Ishikawa (cell line): ENCODE results near the gene SCEL.

Source experiments
- CEBPB ChIP-seq: IDR thresholded peaks from 2 replicates; pipeline ENCODE4 v1.6.1; 2012
- CREB1 ChIP-seq: IDR thresholded peaks from 2 replicates; pipeline ENCODE4 v1.6.1; 2012; ENCODE audit warnings: low read depth
- EGR1 ChIP-seq: IDR thresholded peaks from 2 replicates; pipeline ENCODE4 v1.6.1; 2012
- EP300 ChIP-seq: IDR thresholded peaks from 2 replicates; pipeline ENCODE4 v1.6.1; 2012; ENCODE audit warnings: borderline replicate concordance
- FOXM1 ChIP-seq: IDR thresholded peaks from 2 replicates; pipeline ENCODE4 v1.6.1; 2012; ENCODE audit warnings: low read depth, borderline replicate concordance
- NFIC ChIP-seq: IDR thresholded peaks from 2 replicates; pipeline ENCODE4 v1.6.1; 2012
- RAD21 ChIP-seq: IDR thresholded peaks from 2 replicates; pipeline ENCODE4 v1.6.1; 2012; ENCODE audit warnings: low read depth
- TAF1 ChIP-seq: IDR thresholded peaks from 2 replicates; pipeline ENCODE4 v1.6.1; 2012; ENCODE audit warnings: low read depth, mild to moderate bottlenecking
- TCF12 ChIP-seq: IDR thresholded peaks from 2 replicates; pipeline ENCODE4 v1.6.1; 2012; ENCODE audit warnings: low read depth
- TEAD4 ChIP-seq: IDR thresholded peaks from 2 replicates; pipeline ENCODE4 v1.6.1; 2012
- USF1 ChIP-seq: IDR thresholded peaks from 2 replicates; pipeline ENCODE4 v1.6.1; 2012
- YY1 ChIP-seq: IDR thresholded peaks from 2 replicates; pipeline ENCODE4 v1.6.1; 2012; ENCODE audit warnings: low read depth
- ZBTB7A ChIP-seq: IDR thresholded peaks from 2 replicates; pipeline ENCODE4 v1.6.1; 2012; ENCODE audit warnings: low read depth
- TF ChIP-seq, protein P1 (sequence below): IDR thresholded peaks from 2 replicates; pipeline ENCODE4 v1.6.1; 2012
- TF ChIP-seq, protein P2 (sequence below): IDR thresholded peaks from 2 replicates; pipeline ENCODE4 v1.6.1; 2012; ENCODE audit warnings: low read depth, mild to moderate bottlenecking

SCEL gene

DNA sequence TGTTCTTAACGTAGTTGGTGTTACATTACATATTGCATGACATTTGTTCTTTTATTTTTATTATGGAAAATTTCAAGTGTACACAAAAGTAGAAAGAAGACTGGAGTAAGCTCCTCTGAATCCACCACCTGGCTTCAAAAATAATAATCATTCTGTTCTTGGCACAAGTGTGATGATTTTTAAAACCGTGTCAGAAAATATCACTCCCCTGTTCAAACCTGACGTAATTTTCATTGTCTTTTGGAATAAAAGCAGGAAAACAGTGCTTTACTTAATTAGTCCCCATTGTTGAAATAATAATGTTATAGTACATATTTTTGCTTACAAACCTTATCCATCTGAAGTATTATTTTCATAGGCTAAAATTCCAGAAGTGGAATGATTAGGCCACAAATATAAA, 41.3 kb upstream of the SCEL start:
- TF ChIP-seq EP300, result no peak
- no peak for TF ChIP-seq RAD21
- no peak for TF ChIP-seq TAF1
- no peak for TF ChIP-seq USF1
- TF ChIP-seq, protein P1, sequence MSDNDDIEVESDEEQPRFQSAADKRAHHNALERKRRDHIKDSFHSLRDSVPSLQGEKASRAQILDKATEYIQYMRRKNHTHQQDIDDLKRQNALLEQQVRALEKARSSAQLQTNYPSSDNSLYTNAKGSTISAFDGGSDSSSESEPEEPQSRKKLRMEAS, result no peak
- no peak for TF ChIP-seq NFIC
- TF ChIP-seq, protein P2, sequence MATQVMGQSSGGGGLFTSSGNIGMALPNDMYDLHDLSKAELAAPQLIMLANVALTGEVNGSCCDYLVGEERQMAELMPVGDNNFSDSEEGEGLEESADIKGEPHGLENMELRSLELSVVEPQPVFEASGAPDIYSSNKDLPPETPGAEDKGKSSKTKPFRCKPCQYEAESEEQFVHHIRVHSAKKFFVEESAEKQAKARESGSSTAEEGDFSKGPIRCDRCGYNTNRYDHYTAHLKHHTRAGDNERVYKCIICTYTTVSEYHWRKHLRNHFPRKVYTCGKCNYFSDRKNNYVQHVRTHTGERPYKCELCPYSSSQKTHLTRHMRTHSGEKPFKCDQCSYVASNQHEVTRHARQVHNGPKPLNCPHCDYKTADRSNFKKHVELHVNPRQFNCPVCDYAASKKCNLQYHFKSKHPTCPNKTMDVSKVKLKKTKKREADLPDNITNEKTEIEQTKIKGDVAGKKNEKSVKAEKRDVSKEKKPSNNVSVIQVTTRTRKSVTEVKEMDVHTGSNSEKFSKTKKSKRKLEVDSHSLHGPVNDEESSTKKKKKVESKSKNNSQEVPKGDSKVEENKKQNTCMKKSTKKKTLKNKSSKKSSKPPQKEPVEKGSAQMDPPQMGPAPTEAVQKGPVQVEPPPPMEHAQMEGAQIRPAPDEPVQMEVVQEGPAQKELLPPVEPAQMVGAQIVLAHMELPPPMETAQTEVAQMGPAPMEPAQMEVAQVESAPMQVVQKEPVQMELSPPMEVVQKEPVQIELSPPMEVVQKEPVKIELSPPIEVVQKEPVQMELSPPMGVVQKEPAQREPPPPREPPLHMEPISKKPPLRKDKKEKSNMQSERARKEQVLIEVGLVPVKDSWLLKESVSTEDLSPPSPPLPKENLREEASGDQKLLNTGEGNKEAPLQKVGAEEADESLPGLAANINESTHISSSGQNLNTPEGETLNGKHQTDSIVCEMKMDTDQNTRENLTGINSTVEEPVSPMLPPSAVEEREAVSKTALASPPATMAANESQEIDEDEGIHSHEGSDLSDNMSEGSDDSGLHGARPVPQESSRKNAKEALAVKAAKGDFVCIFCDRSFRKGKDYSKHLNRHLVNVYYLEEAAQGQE, result no peak
- no peak for TF ChIP-seq ZBTB7A
- TF ChIP-seq CREB1, result no peak
- TF ChIP-seq TEAD4, result no peak
- no peak for TF ChIP-seq CEBPB
- no peak for TF ChIP-seq EGR1
- TF ChIP-seq FOXM1, result no peak
- no peak for TF ChIP-seq TCF12
- no peak for TF ChIP-seq YY1

DNA sequence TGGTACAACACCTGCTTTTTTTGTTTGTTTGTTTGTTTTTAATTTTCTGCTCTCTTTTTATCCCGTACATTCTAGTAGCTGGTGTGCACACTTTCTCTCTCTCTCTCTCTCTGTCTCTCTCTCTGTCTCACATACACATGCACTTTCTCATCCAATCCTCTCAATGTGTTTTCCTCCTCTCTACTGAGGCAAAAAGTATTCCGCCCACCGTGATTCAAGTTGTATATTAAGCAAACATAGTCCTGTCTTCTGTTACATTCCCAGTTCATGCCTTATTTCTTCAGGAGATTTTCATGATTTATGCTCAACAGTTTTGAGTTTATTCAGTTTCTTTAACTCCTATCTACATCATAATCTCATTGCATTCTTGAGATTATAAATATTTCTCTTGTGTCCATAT, 38.2 kb upstream of the SCEL start:
- no peak for TF ChIP-seq EGR1
- TF ChIP-seq, protein P2, result no peak
- TF ChIP-seq, protein P1, result no peak
- no peak for TF ChIP-seq CREB1
- TF ChIP-seq TEAD4, result no peak
- no peak for TF ChIP-seq TCF12
- TF ChIP-seq RAD21, result no peak
- no peak for TF ChIP-seq FOXM1
- no peak for TF ChIP-seq CEBPB
- no peak for TF ChIP-seq USF1
- no peak for TF ChIP-seq ZBTB7A
- TF ChIP-seq NFIC, result no peak
- TF ChIP-seq YY1, result no peak
- TF ChIP-seq TAF1, result no peak

DNA sequence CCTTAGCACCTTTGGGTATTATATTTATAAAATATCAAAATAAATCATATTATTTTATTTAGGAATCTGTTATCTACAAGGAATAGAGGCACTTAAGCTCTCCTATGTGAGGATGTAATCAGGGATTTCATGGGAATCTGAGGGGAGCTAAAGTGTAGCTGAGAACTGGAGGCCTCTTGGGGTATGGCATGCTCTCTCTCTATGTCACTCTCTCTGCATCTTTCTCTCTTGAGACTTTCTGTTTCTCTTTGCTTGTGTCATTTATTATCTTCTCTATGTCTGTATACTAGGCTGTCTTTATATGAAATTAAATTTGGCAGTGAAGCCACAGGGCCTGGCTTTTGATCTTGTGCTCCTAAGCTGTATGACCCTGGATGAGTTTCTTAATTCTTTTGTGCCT, 37.7 kb upstream of the SCEL start:
- no peak for TF ChIP-seq TCF12

DNA sequence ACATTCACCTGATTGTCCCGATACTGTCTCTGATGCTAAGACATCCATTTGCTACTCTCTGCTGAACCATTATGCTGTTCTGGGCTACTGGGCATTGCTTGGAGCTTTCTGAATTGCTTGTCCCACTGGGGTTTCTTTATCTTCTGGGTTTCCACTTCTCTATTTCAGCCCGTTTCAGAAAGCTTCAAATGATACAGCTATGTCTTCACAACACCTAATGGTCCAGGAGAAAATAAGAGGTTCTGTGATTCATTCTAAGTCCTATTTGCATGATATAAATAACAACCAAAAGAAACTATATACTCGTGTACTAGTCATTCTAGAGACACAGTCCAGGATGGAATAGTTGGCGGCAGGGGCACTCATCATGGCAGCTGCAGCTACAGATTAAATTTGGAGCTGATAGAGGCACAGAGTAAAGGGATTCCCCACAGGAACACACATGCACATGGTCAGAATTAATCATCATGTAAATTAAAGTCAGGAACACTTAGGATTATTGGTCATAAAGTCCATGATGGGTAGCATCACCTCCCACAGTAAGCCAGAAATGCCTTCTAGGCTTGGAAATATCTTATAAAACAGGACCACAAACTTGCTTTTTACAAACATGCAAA, 33.3 kb upstream of the SCEL start:
- TF ChIP-seq CREB1 (no peak), CEBPB (no peak), YY1 (no peak), TEAD4 (no peak), NFIC (no peak), TAF1 (no peak), USF1 (no peak), TCF12 (no peak), FOXM1 (no peak), EP300 (no peak), ZBTB7A (no peak), EGR1 (no peak), RAD21 (no peak)
- TF ChIP-seq, protein P1, result no peak
- TF ChIP-seq, protein P2, result no peak
